HCT116 (cell line): ENCODE measurements around the gene ASCC2. TPM values are rescaled to one million over a fixed set of nuclear protein-coding genes. Genes with fewer than 3 reads are reported as not detected.

Source experiments
- ATAC-seq: fragments of 200-7000 bp; cut with Tn5 transposase; 2 replicates; pipeline ENCODE4 v1.9.1; 2020; ENCODE audit warnings: mild to moderate bottlenecking, moderate library complexity
- BruUV-seq: library from RNA; stranded (reverse); fragments of 400-500 nt; replicated peaks from 2 replicates; lab custom pipeline; 2021; lab: Mats Ljungman, UMichigan
- CTCF ChIA-PET: fragments of 300-600 bp; sonication (Branson Sonifier 250); formaldehyde crosslinking; loops from one replicate; lab custom pipeline; 2021; ENCODE audit warnings: antibody characterized with exemption; lab: Charles Lee
- POLR2A ChIA-PET: fragments of 300-600, 350-600 bp; sonication (Branson Sonifier 250); formaldehyde crosslinking; loops from one replicate; lab custom pipeline; 2021; ENCODE audit warnings: antibody characterized with exemption; lab: Charles Lee
- RAD21 ChIA-PET, 2 experiments: fragments of 300-600 bp; sonication (Branson Sonifier 250); formaldehyde crosslinking; loops; one replicate each; lab custom pipeline; 2023; ENCODE audit warnings: low total read pairs in 2 of 2; ENCODE audit not compliant: uncharacterized antibody in 2 of 2, unreplicated experiment in 2 of 2, low non-redundant PET in 1 of 2; lab: Charles Lee
- DNase-seq: peaks from one replicate; pipeline ENCODE4 v3.0.0-alpha.2; 2010; ENCODE audit warnings: low read depth, low spot score
- H2AFZ ChIP-seq: fragments of 200-600 bp; shearing (Covaris generic), sonication (generic); 2 replicates; pipeline ENCODE4 v1.6.1; 2017; ENCODE audit warnings: low read depth, mixed run types, mixed read lengths, antibody characterized with exemption, low read length; ENCODE audit not compliant: poor library complexity, severe bottlenecking
- H3K27ac ChIP-seq: 2 replicates; pipeline ENCODE4 v1.5.1; 2012; ENCODE audit warnings: low read depth, low read length
- H3K27me3 ChIP-seq: fragments of 200-600 bp; sonication (generic); 2 replicates; pipeline ENCODE4 v1.6.1; 2016; ENCODE audit warnings: mixed run types, low read length, mixed read lengths; ENCODE audit not compliant: insufficient read depth
- H3K36me3 ChIP-seq, 2 experiments: fragments of 200-500 bp in 1 of 2; fragments of 200-600 bp in 1 of 2; sonication (Bioruptor generic) in 1 of 2; sonication (generic) in 1 of 2; 2 replicates each; pipeline versions ENCODE4 v1.5.1 to v1.6.1; 2014 to 2016; ENCODE audit warnings: low read length in 2 of 2, inconsistent platforms in 1 of 2, mixed read lengths in 1 of 2, mixed run types in 1 of 2; ENCODE audit not compliant: insufficient read depth in 2 of 2, control insufficient read depth in 1 of 2
- H3K4me1 ChIP-seq, 2 experiments: fragments of 200-600 bp in 1 of 2; sonication (generic) in 1 of 2; 2 replicates each; pipeline versions ENCODE4 v1.5.1 to v1.6.1; 2012 to 2017; ENCODE audit warnings: low read length in 2 of 2, inconsistent platforms in 1 of 2, mild to moderate bottlenecking in 1 of 2, mixed read lengths in 1 of 2, mixed run types in 1 of 2, moderate library complexity in 1 of 2; ENCODE audit not compliant: insufficient read depth in 2 of 2, control insufficient read depth in 1 of 2
- H3K4me2 ChIP-seq: fragments of 200-600 bp; sonication (generic); 2 replicates; pipeline ENCODE4 v1.6.1; 2017; ENCODE audit warnings: mixed run types, low read length, mixed read lengths
- H3K4me3 ChIP-seq, 2 experiments: fragments of 200-600 bp in 1 of 2; sonication (generic) in 1 of 2; replicated peaks in 1 of 2; 2 replicates each; pipeline ENCODE4 v1.5.1; 2011 to 2016; ENCODE audit warnings: low read length in 2 of 2, control low read depth in 1 of 2, low read depth in 1 of 2, mild to moderate bottlenecking in 1 of 2, mixed read lengths in 1 of 2, mixed run types in 1 of 2
- H3K79me2 ChIP-seq: fragments of 200-600 bp; sonication (generic); 2 replicates; pipeline ENCODE4 v1.6.1; 2017; ENCODE audit warnings: mild to moderate bottlenecking, mixed run types, low read length, moderate library complexity, mixed read lengths; ENCODE audit not compliant: insufficient read depth
- H3K9ac ChIP-seq: fragments of 200-600 bp; sonication (generic); 2 replicates; pipeline ENCODE4 v1.6.1; 2016; ENCODE audit warnings: low read length, mixed read lengths
- H3K9me2 ChIP-seq: fragments of 200-600 bp; sonication (generic), shearing (Covaris generic); 2 replicates; pipeline ENCODE4 v1.6.1; 2017; ENCODE audit warnings: mixed run types, mild to moderate bottlenecking, moderate library complexity; ENCODE audit not compliant: insufficient read depth
- H3K9me3 ChIP-seq, 2 experiments: fragments of 200-500 bp in 1 of 2; fragments of 200-600 bp in 1 of 2; sonication (Bioruptor generic) in 1 of 2; sonication (generic) in 1 of 2; 2 replicates each; pipeline ENCODE4 v1.6.1; 2014 to 2017; ENCODE audit warnings: low read length in 2 of 2, mixed read lengths in 2 of 2, inconsistent platforms in 1 of 2, low read depth in 1 of 2, mild to moderate bottlenecking in 1 of 2, mixed run types in 1 of 2, moderate library complexity in 1 of 2; ENCODE audit not compliant: control insufficient read depth in 1 of 2, insufficient read depth in 1 of 2
- H4K20me1 ChIP-seq: fragments of 200-600 bp; sonication (generic), shearing (Covaris generic); 2 replicates; pipeline ENCODE4 v1.6.1; 2017; ENCODE audit warnings: mixed run types, mild to moderate bottlenecking, moderate library complexity; ENCODE audit not compliant: insufficient read depth
- CBX3 ChIP-seq: IDR thresholded peaks from 2 replicates; pipeline ENCODE4 v1.6.1; 2012; ENCODE audit warnings: low read depth
- CEBPB ChIP-seq: IDR thresholded peaks from 2 replicates; pipeline ENCODE4 v1.6.1; 2012; ENCODE audit warnings: low read depth
- EGR1 ChIP-seq: IDR thresholded peaks from 2 replicates; pipeline ENCODE4 v1.6.1; 2012; ENCODE audit warnings: low read depth
- ELF1 ChIP-seq: IDR thresholded peaks from 2 replicates; pipeline ENCODE4 v1.6.1; 2012; ENCODE audit warnings: low read depth, borderline replicate concordance
- EZH2 ChIP-seq: fragments of 200-600 bp; sonication (generic); IDR thresholded peaks from 2 replicates; pipeline ENCODE4 v1.6.1; 2017; ENCODE audit warnings: antibody characterized with exemption, mixed run types
- EZH2phosphoT487 ChIP-seq: fragments of 200-600 bp; IDR thresholded peaks from 2 replicates; pipeline ENCODE4 v1.6.1; 2018; ENCODE audit warnings: antibody characterized with exemption, borderline replicate concordance
- FOSL1 ChIP-seq: IDR thresholded peaks from 2 replicates; pipeline ENCODE4 v1.6.1; 2012; ENCODE audit warnings: low read depth
- JUND ChIP-seq: IDR thresholded peaks from 2 replicates; pipeline ENCODE4 v1.6.1; 2012
- POLR2AphosphoS5 ChIP-seq: IDR thresholded peaks from 2 replicates; pipeline ENCODE4 v1.6.1; 2011; ENCODE audit warnings: mild to moderate bottlenecking, low read depth, low read length, moderate library complexity
- RAD21 ChIP-seq: IDR thresholded peaks from 2 replicates; pipeline ENCODE4 v1.6.1; 2012; ENCODE audit warnings: low read depth, mild to moderate bottlenecking
- SIN3A ChIP-seq: IDR thresholded peaks from 2 replicates; pipeline ENCODE4 v1.6.1; 2012; ENCODE audit warnings: low read depth
- SP1 ChIP-seq: IDR thresholded peaks from 2 replicates; pipeline ENCODE4 v1.6.1; 2012; ENCODE audit warnings: low read depth
- TCF7L2 ChIP-seq: IDR thresholded peaks from 2 replicates; pipeline ENCODE4 v1.7.0; 2011; ENCODE audit warnings: borderline replicate concordance, inconsistent platforms; ENCODE audit not compliant: insufficient read depth, insufficient read length; ENCODE audit errors: extremely low read depth
- YY1 ChIP-seq: IDR thresholded peaks from 2 replicates; pipeline ENCODE4 v1.6.1; 2011; ENCODE audit warnings: low read length, low read depth, moderate library complexity, mild to moderate bottlenecking; ENCODE audit not compliant: insufficient replicate concordance; ENCODE audit errors: extremely low read depth
- ZFX ChIP-seq: fragments of 450-650 bp; IDR thresholded peaks from 2 replicates; pipeline ENCODE4 v1.6.1; 2017
- intact Hi-C: fragments of 100-400 bp; cut with micrococcal nuclease; formaldehyde crosslinking; loops from 2 replicates; pipeline ENCODE4 v1.10.0; 2022
- total RNA-seq: library from RNA; stranded (reverse); gene quantifications from one replicate; pipeline ENCODE4 v1.2.1, GENCODE V29; 2021; ENCODE audit not compliant: unreplicated experiment
- TF ChIP-seq, protein P1 (sequence below): IDR thresholded peaks from 2 replicates; pipeline ENCODE4 v1.6.1; 2011; ENCODE audit warnings: mild to moderate bottlenecking, low read length, moderate library complexity; ENCODE audit not compliant: insufficient replicate concordance; ENCODE audit errors: extremely low read depth
- TF ChIP-seq, protein P2 (sequence below): IDR thresholded peaks from 2 replicates; pipeline ENCODE4 v1.6.1; 2012
- TF ChIP-seq, protein P3 (sequence below): IDR thresholded peaks from 2 replicates; pipeline ENCODE4 v1.6.1; 2012
- TF ChIP-seq, protein P4 (sequence below), 3 experiments: fragments of 200-600 bp in 1 of 3; sonication (generic) in 1 of 3; IDR thresholded peaks in 2 of 3; conservative IDR thresholded peaks in 1 of 3; 2 replicates each; pipeline ENCODE4 v1.5.1; 2012 to 2017; ENCODE audit warnings: low read depth in 2 of 3, low read length in 2 of 3, antibody characterized with exemption in 1 of 3, borderline replicate concordance in 1 of 3, control low read depth in 1 of 3, mild to moderate bottlenecking in 1 of 3, mixed read lengths in 1 of 3, mixed run types in 1 of 3, moderate library complexity in 1 of 3; ENCODE audit not compliant: insufficient read depth in 1 of 3

Gene ASCC2
- total RNA-seq, 1 experiment from 2014 or later, result 68.6 TPM

DNA sequence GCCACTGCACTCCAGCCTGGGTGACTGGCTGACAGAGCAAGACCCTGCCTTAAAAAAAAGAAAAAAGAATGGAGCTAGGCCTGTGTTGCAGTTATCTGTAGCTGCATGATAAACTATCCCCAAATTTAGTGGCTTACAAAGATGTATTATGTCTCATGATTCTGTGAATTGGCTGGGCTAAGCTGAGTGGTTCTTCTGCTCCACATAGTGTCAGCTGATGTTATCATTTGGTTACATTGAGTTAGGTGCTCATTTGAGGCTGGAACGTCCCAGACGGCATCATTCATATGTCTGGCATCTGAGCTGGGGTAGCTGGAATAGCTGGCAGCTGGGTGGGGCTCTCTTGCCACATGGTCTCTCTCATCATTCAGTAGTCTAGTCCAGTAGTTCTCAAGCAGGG is 8.2 kb upstream of the ASCC2 start (continued):
- TF ChIP-seq, protein P1, sequence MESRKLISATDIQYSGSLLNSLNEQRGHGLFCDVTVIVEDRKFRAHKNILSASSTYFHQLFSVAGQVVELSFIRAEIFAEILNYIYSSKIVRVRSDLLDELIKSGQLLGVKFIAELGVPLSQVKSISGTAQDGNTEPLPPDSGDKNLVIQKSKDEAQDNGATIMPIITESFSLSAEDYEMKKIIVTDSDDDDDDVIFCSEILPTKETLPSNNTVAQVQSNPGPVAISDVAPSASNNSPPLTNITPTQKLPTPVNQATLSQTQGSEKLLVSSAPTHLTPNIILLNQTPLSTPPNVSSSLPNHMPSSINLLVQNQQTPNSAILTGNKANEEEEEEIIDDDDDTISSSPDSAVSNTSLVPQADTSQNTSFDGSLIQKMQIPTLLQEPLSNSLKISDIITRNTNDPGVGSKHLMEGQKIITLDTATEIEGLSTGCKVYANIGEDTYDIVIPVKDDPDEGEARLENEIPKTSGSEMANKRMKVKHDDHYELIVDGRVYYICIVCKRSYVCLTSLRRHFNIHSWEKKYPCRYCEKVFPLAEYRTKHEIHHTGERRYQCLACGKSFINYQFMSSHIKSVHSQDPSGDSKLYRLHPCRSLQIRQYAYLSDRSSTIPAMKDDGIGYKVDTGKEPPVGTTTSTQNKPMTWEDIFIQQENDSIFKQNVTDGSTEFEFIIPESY, result no peak
- no peak for TF ChIP-seq ZFX

DNA sequence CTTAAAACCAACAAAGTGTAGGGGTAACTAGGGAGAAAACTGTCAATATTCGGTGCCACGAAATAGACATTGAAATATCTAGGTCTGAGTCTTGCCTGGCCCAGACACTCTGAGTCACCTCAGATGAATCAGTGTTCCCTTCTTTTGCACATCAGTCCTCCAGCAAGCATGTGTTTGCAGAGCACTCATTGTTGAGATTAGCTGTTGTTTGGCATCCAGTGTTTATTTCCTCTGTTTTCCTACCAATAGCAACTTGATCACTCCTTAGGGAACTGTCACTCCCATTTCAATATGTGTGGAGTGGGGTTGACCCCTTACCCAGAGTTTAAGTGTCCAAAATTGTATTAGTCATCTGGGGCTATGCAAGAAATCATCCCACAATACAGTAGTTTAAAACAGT is 4.7 kb upstream of the ASCC2 start:
- no TSS peak for BruUV-seq
- intact Hi-C loops, result no loop called here
- no peaks in the 10 kb centered on the region for H3K27me3 ChIP-seq
- H3K36me3 ChIP-seq, result no peaks in the 10 kb centered on the region
- H3K79me2 ChIP-seq, result peaks cover 1% of the 10 kb centered on the region; the same call in 1 of the 2 replicates
- ChIA-PET CTCF (no interaction called here), RAD21 (no interaction called here), POLR2A (no interaction called here)
- H3K9ac ChIP-seq, result no peak overlapping the region
- H3K27ac ChIP-seq, result no peak overlapping the region
- H4K20me1 ChIP-seq, result no peaks in the 10 kb centered on the region
- H3K9me2 ChIP-seq, result no peaks in the 10 kb centered on the region
- H3K9me3 ChIP-seq, result no peaks in the 10 kb centered on the region
- H3K4me1 ChIP-seq, result peaks cover 7 to 26% of the 10 kb centered on the region in 2 experiments
- H2AFZ ChIP-seq, result peak overlapping the region; percentile 79
- no peak for ATAC-seq
- H3K4me3 ChIP-seq, result no peak overlapping the region
- H3K4me2 ChIP-seq, result peak overlapping the region; percentile 45
- no peak for DNase-seq
- no peak for TF ChIP-seq SIN3A
- TF ChIP-seq POLR2AphosphoS5, result no peak
- TF ChIP-seq FOSL1, result peak; percentile 55; the same call in 1 of the 2 replicates
- TF ChIP-seq RAD21, result no peak
- TF ChIP-seq, protein P2, sequence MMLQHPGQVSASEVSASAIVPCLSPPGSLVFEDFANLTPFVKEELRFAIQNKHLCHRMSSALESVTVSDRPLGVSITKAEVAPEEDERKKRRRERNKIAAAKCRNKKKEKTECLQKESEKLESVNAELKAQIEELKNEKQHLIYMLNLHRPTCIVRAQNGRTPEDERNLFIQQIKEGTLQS, result no peak
- no peak for TF ChIP-seq ZFX
- no peak for TF ChIP-seq YY1
- TF ChIP-seq, protein P3, sequence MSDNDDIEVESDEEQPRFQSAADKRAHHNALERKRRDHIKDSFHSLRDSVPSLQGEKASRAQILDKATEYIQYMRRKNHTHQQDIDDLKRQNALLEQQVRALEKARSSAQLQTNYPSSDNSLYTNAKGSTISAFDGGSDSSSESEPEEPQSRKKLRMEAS, result peak; percentile 61
- TF ChIP-seq, protein P4, sequence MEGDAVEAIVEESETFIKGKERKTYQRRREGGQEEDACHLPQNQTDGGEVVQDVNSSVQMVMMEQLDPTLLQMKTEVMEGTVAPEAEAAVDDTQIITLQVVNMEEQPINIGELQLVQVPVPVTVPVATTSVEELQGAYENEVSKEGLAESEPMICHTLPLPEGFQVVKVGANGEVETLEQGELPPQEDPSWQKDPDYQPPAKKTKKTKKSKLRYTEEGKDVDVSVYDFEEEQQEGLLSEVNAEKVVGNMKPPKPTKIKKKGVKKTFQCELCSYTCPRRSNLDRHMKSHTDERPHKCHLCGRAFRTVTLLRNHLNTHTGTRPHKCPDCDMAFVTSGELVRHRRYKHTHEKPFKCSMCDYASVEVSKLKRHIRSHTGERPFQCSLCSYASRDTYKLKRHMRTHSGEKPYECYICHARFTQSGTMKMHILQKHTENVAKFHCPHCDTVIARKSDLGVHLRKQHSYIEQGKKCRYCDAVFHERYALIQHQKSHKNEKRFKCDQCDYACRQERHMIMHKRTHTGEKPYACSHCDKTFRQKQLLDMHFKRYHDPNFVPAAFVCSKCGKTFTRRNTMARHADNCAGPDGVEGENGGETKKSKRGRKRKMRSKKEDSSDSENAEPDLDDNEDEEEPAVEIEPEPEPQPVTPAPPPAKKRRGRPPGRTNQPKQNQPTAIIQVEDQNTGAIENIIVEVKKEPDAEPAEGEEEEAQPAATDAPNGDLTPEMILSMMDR (IDR thresholded peaks at IDR 0.05 in 2 of 3, conservative IDR thresholded peaks at IDR 0.05 in 1 of 3; ENCODE audit: borderline replicate concordance in 1 of 3, insufficient read depth in 1 of 3, low read depth in 2 of 3, low read length in 2 of 3), result no peak
- peak; percentile 10; the same call in 1 of the 2 replicates for TF ChIP-seq SP1
- no peak for TF ChIP-seq TCF7L2
- no peak for TF ChIP-seq EGR1
- TF ChIP-seq EZH2phosphoT487, result no peak
- no peak for TF ChIP-seq ELF1
- no peak for TF ChIP-seq CEBPB
- no peak for TF ChIP-seq CBX3
- no peak for TF ChIP-seq EZH2
- TF ChIP-seq, protein P1, result no peak
- TF ChIP-seq JUND, result peak; percentile 43; the same call in 1 of the 2 replicates
